NB4 (cell line): ENCODE results near the gene FOSL2.

Experiments
- DNase-seq: peaks from one replicate; pipeline ENCODE4 v3.0.0; 2010; ENCODE audit warnings: low read depth
- H3K4me3 ChIP-seq: one replicate; pipeline ENCODE4 v1.5.1; 2011; ENCODE audit warnings: mild to moderate bottlenecking, low read depth, low read length, moderate library complexity
- MYC ChIP-seq: IDR thresholded peaks from 2 replicates; pipeline ENCODE4 v1.6.1; 2011; ENCODE audit warnings: low read depth, low read length
- POLR2A ChIP-seq: IDR thresholded peaks from 2 replicates; pipeline ENCODE4 v1.6.1; 2011; ENCODE audit warnings: mild to moderate bottlenecking; ENCODE audit not compliant: insufficient read length; ENCODE audit errors: extremely low read depth
- TF ChIP-seq, protein P1 (sequence below): IDR thresholded peaks from one replicate; pipeline ENCODE4 v1.5.1; 2012; ENCODE audit warnings: low read depth, low read length
- TF ChIP-seq, protein P2 (sequence below): IDR thresholded peaks from 2 replicates; pipeline ENCODE4 v1.6.1; 2011; ENCODE audit warnings: low read depth, low read length

The FOSL2 gene

DNA sequence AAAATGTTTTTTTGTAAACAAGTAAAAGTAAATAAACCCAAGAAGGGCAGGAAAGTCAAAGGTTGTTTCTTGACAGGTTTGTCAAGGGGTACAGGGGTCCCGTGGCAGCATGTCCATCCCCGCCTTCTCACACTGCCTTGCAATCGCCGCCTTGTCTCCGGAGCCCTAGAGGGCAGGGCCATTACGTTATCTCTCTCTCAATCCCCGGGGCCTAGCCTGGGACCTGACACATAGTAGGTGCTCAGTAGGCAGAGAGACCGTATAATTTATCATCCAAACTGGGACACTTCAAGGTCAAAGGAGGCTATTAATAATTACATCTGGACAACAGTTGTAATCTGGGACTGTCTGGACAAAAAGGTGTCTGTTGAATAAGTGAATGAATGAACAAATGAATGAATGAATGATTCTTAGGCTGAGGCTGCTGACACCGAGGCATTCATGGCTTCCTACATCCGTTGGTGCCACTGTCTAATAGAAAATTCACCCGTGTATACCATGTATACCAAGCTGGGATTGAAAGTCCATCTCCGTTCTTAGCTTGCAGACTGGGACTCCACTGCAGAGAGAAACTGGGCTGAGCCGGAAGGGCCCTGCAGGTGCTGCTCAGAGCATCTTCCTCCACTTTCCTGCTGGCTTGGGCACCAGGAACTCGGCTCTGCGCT, 58.4 kb downstream of the FOSL2 start:
- H3K4me3 ChIP-seq: no peak overlapping the region
- TF ChIP-seq, protein P1, sequence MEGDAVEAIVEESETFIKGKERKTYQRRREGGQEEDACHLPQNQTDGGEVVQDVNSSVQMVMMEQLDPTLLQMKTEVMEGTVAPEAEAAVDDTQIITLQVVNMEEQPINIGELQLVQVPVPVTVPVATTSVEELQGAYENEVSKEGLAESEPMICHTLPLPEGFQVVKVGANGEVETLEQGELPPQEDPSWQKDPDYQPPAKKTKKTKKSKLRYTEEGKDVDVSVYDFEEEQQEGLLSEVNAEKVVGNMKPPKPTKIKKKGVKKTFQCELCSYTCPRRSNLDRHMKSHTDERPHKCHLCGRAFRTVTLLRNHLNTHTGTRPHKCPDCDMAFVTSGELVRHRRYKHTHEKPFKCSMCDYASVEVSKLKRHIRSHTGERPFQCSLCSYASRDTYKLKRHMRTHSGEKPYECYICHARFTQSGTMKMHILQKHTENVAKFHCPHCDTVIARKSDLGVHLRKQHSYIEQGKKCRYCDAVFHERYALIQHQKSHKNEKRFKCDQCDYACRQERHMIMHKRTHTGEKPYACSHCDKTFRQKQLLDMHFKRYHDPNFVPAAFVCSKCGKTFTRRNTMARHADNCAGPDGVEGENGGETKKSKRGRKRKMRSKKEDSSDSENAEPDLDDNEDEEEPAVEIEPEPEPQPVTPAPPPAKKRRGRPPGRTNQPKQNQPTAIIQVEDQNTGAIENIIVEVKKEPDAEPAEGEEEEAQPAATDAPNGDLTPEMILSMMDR: no peak
- no peak for TF ChIP-seq POLR2A
- no peak for TF ChIP-seq MYC
- TF ChIP-seq, protein P2, sequence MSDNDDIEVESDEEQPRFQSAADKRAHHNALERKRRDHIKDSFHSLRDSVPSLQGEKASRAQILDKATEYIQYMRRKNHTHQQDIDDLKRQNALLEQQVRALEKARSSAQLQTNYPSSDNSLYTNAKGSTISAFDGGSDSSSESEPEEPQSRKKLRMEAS: no peak
- DNase-seq: no peak

DNA sequence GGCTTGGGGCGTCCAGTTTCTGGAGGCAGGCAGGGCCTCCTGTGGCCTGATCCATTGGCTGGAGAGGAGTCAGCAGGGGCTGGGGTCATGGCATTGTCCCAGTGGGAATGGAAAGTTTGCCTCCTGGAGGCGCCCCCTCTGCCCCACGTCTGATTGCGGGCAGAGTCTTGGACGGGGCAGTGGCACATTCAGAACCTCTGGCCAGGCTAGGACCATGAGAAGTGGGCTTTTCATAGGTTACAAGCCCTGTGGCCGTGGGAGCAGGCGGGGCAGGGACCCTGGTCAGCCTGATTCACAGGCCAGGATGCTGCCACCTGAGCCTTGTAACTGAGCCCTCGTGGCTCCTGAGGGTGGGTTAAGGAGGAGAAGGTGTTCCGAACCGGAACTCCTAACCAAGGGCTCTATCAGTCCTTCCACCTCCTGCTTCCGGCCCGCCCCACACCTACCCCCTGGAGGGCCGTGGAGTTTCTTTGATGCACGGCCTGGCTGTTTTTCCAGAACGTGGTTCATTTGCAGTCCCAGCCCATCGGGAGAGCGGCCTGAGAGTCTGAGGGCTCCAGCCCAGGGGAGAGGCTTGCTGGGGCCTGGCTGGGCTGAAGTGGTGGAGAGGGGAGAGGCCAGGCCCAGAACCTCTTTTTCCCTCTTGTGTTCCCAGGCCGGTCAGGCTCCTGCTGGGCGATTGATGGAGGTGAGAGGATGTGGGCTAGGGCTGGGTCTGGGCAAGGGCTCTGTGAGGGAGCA, 59.3 kb downstream of the FOSL2 start:
- H3K4me3 ChIP-seq: no peak overlapping the region
- no peak for DNase-seq
- TF ChIP-seq, protein P1: no peak
- TF ChIP-seq, protein P2: no peak
- TF ChIP-seq POLR2A (no peak), MYC (no peak)

DNA sequence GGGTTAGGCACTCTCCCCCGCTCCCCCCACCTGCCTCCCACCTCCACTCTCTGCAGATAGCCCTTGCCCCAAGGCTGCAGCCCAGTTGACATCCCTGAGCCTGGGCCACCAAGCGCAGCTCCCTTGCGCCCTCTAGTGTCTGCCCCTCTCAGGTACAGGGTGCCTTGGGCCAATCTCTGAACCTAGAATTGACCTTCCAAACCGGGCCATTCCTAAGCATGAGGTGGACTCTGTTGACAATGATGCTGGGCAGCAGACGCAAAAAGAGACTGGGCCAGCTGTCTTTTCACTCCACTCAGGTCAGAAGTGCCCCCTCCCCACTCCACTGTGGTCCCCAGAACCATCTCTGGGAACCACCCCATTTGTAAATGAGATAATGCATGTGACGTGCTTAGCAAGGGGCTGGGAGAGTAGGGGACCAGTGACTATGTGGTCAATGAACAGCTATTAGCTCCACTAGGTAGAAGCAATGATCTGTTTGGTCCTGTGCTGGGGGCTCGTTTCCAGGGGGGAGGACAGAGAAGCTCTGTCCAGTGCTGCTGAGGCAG, 60.0 kb downstream of the FOSL2 start:
- peak; percentile 82 for DNase-seq
- TF ChIP-seq, protein P2: no peak
- TF ChIP-seq MYC: no peak
- no peak for TF ChIP-seq POLR2A
- TF ChIP-seq, protein P1: peak; percentile 98
- no peak overlapping the region for H3K4me3 ChIP-seq

DNA sequence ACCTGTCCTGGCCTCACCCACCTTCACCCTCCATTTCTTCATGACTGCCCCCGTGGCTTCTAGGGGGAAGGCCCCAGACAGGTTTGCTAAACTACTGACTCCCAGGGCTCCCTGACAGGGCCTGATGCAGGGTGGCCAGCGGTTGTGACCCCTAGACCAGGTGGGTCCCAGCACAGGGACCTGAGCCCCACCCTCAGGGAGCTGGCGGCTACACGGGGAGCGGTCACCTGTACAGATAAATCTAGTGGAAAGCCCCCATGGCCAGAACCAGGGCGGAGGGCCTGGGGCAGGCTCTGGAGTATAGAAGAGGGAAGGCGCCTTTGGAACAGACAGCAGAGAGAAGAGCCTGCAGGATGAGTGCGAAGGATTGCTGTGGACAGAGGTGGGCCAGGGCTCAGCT, 60.7 kb downstream of the FOSL2 start:
- no peak overlapping the region for H3K4me3 ChIP-seq
- TF ChIP-seq, protein P2: no peak
- TF ChIP-seq POLR2A (no peak), MYC (no peak)
- TF ChIP-seq, protein P1: no peak
- DNase-seq: no peak

DNA sequence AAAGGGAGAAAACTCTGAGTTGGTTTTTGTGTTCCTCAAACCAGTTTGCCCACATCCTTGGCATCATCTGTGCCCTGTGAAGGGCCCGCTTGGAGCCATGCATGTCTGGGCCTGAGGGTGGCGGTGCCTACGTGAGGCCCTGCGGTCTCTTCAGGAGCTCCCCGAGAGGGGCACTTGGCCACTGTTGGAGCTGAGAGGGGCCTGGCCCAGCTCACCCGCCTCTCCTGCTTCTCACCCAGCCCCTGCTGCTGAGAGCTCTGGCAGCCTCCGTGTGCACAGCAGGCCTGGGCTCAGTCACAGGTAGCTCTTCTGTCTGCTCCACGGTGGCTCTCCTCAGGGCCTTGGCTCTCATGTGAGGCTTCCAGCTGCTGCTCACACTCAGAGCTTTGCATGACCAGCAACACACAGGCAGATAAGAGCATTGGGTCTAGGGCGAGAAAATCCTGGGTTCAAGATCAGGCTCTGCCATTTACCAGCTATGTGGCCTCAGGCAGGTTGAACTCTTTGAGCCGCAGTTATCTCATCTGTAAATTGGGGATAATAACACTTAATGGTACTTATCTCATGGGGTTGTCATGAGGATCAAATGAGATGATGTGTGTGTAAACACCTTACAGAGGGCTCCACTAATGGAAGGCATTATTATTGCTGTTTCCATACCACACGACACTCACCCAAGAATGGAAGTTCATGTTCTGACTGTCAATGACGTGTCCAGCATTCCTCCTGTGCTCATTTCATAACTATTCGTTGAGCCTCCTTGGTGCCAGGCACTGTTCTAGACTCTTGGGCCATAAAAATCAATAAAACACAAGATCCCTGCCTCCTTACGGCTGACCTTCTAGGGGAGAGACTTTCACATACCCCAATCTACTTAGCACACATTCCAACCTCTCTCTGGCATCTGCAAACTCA, 61.6 kb downstream of the FOSL2 start:
- no peak for DNase-seq
- H3K4me3 ChIP-seq: no peak overlapping the region
- TF ChIP-seq, protein P2: no peak
- TF ChIP-seq, protein P1: no peak
